H1 (cell line): ENCODE results near the gene LMTK2. TPM values are rescaled to one million over a fixed set of nuclear protein-coding genes. Genes with fewer than 3 reads are reported as not detected.

Source experiments
- POLR2A ChIP-seq, 2 experiments: IDR thresholded peaks; 1 replicate in 1 of 2; 2 replicates in 1 of 2; pipeline ENCODE4 v1.6.1; 2011; ENCODE audit warnings: low read depth in 2 of 2, low read length in 2 of 2, mild to moderate bottlenecking in 2 of 2; ENCODE audit errors: control extremely low read depth in 1 of 2
- polyA plus RNA-seq, 7 experiments: library from polyadenylated mRNA; depleted of rRNA in 3 of 7; stranded (reverse) in 5 of 7; unstranded in 2 of 7; fragments of >200 nt in 5 of 7; fragments of 200-250 nt in 2 of 7; gene quantifications; 1 replicate in 5 of 7; 2 replicates in 1 of 7; 4 replicates in 1 of 7; pipeline versions ENCODE4 v1.2.1 to v1.2.3, GENCODE V29; 2011 to 2013; ENCODE audit warnings: missing spikeins in 2 of 7, mixed read lengths in 2 of 7
- total RNA-seq: library from RNA; stranded (reverse); fragmentation: NEBNext Ultra II Directional; extraction: Animal tissue kit (Norgen Biotek cat#: 25700); gene quantifications from 2 replicates; pipeline ENCODE4 v1.2.1, GENCODE V29; 2021
- TF ChIP-seq, protein P1 (sequence below): fragments of 300-600 bp; sonication (generic); IDR thresholded peaks from 2 replicates; pipeline ENCODE4 v1.7.1; 2012; ENCODE audit warnings: low read length, moderate library complexity, mild to moderate bottlenecking, inconsistent platforms; ENCODE audit not compliant: insufficient replicate concordance

Gene LMTK2
- total and polyA plus RNA-seq, 2 of the 8 experiments (the other 6 are each of a cell fraction or from before 2014, with no cell fraction given): 9.7 to 30.7 TPM

DNA sequence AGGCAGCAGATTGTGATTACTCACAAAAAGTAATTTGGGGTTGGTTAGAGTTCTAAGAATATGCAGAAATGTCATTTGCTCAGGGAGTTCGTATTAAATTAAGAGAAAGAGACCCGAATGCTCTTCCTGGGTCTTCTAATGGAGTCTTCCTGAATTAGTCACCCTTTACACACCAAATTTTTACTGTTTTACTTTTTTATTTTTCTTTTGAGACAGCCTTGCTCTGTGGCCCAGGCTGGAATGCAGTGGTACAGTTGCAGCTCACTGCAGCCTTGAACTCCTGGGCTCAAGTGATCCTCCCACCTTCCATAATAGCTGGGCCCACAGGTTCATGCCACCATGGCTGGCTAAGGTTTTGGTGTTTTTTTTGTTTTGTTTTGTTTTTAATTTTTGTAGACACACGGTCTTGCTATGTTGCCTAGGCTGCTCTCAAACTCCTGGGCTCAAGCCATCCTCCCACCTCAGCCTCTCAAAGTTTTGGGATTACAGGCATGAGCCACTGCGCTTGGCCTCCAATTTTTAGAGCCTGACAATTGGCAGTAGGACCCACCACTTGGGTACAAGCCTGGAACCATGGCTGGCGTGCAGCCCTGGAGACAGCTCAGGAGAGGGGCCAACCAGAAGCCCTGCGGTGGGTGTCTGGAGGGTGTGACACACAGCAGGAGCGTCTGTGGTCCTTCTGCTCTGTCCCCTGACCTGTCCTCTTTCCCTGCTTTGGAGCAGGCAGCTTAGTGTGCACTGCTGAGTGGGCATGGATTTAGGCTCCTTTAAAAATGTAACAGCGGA, 88.2 kb downstream of the LMTK2 start (continued):
- TF ChIP-seq, protein P1, sequence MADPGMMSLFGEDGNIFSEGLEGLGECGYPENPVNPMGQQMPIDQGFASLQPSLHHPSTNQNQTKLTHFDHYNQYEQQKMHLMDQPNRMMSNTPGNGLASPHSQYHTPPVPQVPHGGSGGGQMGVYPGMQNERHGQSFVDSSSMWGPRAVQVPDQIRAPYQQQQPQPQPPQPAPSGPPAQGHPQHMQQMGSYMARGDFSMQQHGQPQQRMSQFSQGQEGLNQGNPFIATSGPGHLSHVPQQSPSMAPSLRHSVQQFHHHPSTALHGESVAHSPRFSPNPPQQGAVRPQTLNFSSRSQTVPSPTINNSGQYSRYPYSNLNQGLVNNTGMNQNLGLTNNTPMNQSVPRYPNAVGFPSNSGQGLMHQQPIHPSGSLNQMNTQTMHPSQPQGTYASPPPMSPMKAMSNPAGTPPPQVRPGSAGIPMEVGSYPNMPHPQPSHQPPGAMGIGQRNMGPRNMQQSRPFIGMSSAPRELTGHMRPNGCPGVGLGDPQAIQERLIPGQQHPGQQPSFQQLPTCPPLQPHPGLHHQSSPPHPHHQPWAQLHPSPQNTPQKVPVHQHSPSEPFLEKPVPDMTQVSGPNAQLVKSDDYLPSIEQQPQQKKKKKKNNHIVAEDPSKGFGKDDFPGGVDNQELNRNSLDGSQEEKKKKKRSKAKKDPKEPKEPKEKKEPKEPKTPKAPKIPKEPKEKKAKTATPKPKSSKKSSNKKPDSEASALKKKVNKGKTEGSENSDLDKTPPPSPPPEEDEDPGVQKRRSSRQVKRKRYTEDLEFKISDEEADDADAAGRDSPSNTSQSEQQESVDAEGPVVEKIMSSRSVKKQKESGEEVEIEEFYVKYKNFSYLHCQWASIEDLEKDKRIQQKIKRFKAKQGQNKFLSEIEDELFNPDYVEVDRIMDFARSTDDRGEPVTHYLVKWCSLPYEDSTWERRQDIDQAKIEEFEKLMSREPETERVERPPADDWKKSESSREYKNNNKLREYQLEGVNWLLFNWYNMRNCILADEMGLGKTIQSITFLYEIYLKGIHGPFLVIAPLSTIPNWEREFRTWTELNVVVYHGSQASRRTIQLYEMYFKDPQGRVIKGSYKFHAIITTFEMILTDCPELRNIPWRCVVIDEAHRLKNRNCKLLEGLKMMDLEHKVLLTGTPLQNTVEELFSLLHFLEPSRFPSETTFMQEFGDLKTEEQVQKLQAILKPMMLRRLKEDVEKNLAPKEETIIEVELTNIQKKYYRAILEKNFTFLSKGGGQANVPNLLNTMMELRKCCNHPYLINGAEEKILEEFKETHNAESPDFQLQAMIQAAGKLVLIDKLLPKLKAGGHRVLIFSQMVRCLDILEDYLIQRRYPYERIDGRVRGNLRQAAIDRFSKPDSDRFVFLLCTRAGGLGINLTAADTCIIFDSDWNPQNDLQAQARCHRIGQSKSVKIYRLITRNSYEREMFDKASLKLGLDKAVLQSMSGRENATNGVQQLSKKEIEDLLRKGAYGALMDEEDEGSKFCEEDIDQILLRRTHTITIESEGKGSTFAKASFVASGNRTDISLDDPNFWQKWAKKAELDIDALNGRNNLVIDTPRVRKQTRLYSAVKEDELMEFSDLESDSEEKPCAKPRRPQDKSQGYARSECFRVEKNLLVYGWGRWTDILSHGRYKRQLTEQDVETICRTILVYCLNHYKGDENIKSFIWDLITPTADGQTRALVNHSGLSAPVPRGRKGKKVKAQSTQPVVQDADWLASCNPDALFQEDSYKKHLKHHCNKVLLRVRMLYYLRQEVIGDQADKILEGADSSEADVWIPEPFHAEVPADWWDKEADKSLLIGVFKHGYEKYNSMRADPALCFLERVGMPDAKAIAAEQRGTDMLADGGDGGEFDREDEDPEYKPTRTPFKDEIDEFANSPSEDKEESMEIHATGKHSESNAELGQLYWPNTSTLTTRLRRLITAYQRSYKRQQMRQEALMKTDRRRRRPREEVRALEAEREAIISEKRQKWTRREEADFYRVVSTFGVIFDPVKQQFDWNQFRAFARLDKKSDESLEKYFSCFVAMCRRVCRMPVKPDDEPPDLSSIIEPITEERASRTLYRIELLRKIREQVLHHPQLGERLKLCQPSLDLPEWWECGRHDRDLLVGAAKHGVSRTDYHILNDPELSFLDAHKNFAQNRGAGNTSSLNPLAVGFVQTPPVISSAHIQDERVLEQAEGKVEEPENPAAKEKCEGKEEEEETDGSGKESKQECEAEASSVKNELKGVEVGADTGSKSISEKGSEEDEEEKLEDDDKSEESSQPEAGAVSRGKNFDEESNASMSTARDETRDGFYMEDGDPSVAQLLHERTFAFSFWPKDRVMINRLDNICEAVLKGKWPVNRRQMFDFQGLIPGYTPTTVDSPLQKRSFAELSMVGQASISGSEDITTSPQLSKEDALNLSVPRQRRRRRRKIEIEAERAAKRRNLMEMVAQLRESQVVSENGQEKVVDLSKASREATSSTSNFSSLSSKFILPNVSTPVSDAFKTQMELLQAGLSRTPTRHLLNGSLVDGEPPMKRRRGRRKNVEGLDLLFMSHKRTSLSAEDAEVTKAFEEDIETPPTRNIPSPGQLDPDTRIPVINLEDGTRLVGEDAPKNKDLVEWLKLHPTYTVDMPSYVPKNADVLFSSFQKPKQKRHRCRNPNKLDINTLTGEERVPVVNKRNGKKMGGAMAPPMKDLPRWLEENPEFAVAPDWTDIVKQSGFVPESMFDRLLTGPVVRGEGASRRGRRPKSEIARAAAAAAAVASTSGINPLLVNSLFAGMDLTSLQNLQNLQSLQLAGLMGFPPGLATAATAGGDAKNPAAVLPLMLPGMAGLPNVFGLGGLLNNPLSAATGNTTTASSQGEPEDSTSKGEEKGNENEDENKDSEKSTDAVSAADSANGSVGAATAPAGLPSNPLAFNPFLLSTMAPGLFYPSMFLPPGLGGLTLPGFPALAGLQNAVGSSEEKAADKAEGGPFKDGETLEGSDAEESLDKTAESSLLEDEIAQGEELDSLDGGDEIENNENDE: no peak
- no peak for TF ChIP-seq POLR2A (IDR thresholded peaks at IDR 0.05; ENCODE audit: control extremely low read depth in 1 of 2, low read depth in 2 of 2, low read length in 2 of 2)
- TF ChIP-seq, all 59 proteins: peak for 0
